GM23248 (cell line): ENCODE measurements around the gene B4GALT5. TPM values are rescaled to one million over a fixed set of nuclear protein-coding genes. Genes with fewer than 3 reads are reported as not detected.

Experiments
- DNase-seq: peaks from one replicate; pipeline ENCODE4 v3.0.0-alpha.2; 2015
- H2AFZ ChIP-seq: fragments of 200-600 bp; sonication (generic); 2 replicates; pipeline ENCODE4 v1.6.1; 2016; ENCODE audit warnings: antibody characterized with exemption
- H3F3A ChIP-seq: fragments of 200-600 bp; sonication (generic); 2 replicates; pipeline ENCODE4 v1.6.1; 2016; ENCODE audit warnings: mild to moderate bottlenecking, antibody characterized with exemption, mixed run types; ENCODE audit not compliant: insufficient read depth
- H3K27ac ChIP-seq: fragments of 200-600 bp; sonication (generic); 2 replicates; pipeline ENCODE4 v1.5.1; 2016; ENCODE audit warnings: mild to moderate bottlenecking
- H3K27me3 ChIP-seq: fragments of 200-600 bp; sonication (generic); replicated peaks from 2 replicates; pipeline ENCODE4 v1.6.1; 2016; ENCODE audit warnings: mild to moderate bottlenecking; ENCODE audit not compliant: insufficient read depth
- H3K36me3 ChIP-seq: fragments of 200-600 bp; sonication (generic); 2 replicates; pipeline ENCODE4 v1.6.1; 2016; ENCODE audit warnings: low read depth, mild to moderate bottlenecking
- H3K4me1 ChIP-seq: fragments of 200-600 bp; sonication (generic); 2 replicates; pipeline ENCODE4 v1.6.1; 2016; ENCODE audit warnings: mild to moderate bottlenecking; ENCODE audit not compliant: insufficient read depth
- H3K4me2 ChIP-seq: fragments of 200-600 bp; sonication (generic); one replicate; pipeline ENCODE4 v1.6.1; 2016; ENCODE audit warnings: mild to moderate bottlenecking; ENCODE audit not compliant: unreplicated experiment
- H3K4me3 ChIP-seq: fragments of 200-600 bp; sonication (generic); 2 replicates; pipeline ENCODE4 v1.5.1; 2016; ENCODE audit warnings: mild to moderate bottlenecking
- H3K79me2 ChIP-seq: fragments of 200-600 bp; sonication (generic); 2 replicates; pipeline ENCODE4 v1.6.1; 2016; ENCODE audit warnings: mild to moderate bottlenecking; ENCODE audit not compliant: insufficient read depth
- H3K9ac ChIP-seq: fragments of 200-600 bp; sonication (generic); 2 replicates; pipeline ENCODE4 v1.6.1; 2016; ENCODE audit warnings: mild to moderate bottlenecking
- H3K9me2 ChIP-seq: fragments of 200-600 bp; sonication (generic); 2 replicates; pipeline ENCODE4 v1.6.1; 2016; ENCODE audit warnings: mixed run types, mild to moderate bottlenecking, moderate library complexity; ENCODE audit not compliant: insufficient read depth
- H3K9me3 ChIP-seq: fragments of 200-600 bp; sonication (generic); one replicate; pipeline ENCODE4 v1.6.1; 2017; ENCODE audit warnings: low read depth
- H4K20me1 ChIP-seq: fragments of 200-600 bp; sonication (generic); 2 replicates; pipeline ENCODE4 v1.6.0; 2016; ENCODE audit not compliant: insufficient read depth
- EZH2 ChIP-seq: fragments of 200-600 bp; sonication (generic); IDR thresholded peaks from 2 replicates; pipeline ENCODE4 v1.6.1; 2018; ENCODE audit warnings: antibody characterized with exemption, mild to moderate bottlenecking; ENCODE audit not compliant: insufficient read depth, poor library complexity, severe bottlenecking
- EZH2phosphoT487 ChIP-seq: fragments of 200-600 bp; sonication (generic); IDR thresholded peaks from 2 replicates; pipeline ENCODE4 v1.6.1; 2018; ENCODE audit warnings: antibody characterized with exemption, moderate library complexity, mild to moderate bottlenecking, low read depth; ENCODE audit not compliant: insufficient read depth
- WGBS, 2 experiments: methylation state at CpG; one replicate each; pipeline ENCODE4 v1.1.6; 2015 to 2017; ENCODE audit warnings: low lambda C conversion rate in 2 of 2, low coverage in 1 of 2; ENCODE audit errors: missing lambda C conversion rate in 2 of 2; 5-methylcytosine and 5-hydroxymethylcytosine counted together
- in situ Hi-C: fragments of 300-500 bp; cut with MboI; formaldehyde crosslinking; loops from 2 replicates; pipeline ENCODE4 v1.15.0; 2020
- polyA plus RNA-seq: library from polyadenylated mRNA; unstranded; fragments of >200 nt; fragmentation: Nextera tagmentation; extraction: Ambion mirVana; gene quantifications from 2 replicates; pipeline ENCODE4 v1.2.1, GENCODE V29; 2016
- total RNA-seq: library from RNA; depleted of rRNA; stranded (reverse); fragments of >200 nt; shearing (Covaris generic); gene quantifications from 2 replicates; pipeline ENCODE4 v1.2.3, GENCODE V29; 2014

Gene B4GALT5
- total and polyA plus RNA-seq, 2 experiments from 2014 or later: 4.2 to 16.9 TPM

DNA sequence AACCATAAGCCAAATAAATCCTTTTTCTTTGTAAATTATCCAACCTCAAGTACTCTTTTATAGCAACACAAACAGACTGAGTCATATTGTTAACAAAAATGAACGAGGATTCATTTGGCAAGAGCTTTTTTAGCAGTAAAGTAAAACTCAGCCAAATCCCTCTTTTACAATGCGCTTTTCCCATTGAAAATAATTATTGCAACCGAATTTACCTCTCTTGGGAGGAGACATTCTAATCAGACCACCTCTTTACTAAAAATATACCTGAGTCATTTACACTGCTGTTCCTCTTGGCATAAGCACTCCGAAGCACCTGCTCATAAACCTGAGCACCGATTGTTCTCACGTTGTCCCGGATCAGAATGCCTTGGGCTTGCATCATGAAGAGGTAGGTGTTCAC lies 57.4 kb downstream of the B4GALT5 start:
- no peak overlapping the region for H3K9ac ChIP-seq
- H3K27ac ChIP-seq: no peak overlapping the region
- H3K79me2 ChIP-seq: peaks cover 67% of the 10 kb centered on the region
- H3K9me2 ChIP-seq: no peaks in the 10 kb centered on the region
- H4K20me1 ChIP-seq: no peaks in the 10 kb centered on the region; the same call in 1 of the 2 replicates
- H3K4me3 ChIP-seq: no peak overlapping the region
- DNase-seq: peak; percentile 46
- TF ChIP-seq EZH2 (no peak), EZH2phosphoT487 (no peak)
- no peaks in the 10 kb centered on the region for H3K9me3 ChIP-seq
- no peaks in the 10 kb centered on the region for H3K27me3 ChIP-seq
- peaks cover 33% of the 10 kb centered on the region for H3K4me1 ChIP-seq
- peaks cover 29% of the 10 kb centered on the region for H3F3A ChIP-seq
- WGBS, 2 experiments: 70 to 71% methylated on average over 7 of the region's 7 CpGs
- H3K4me2 ChIP-seq: peak overlapping the region; percentile 57
- H3K36me3 ChIP-seq: peaks cover 27% of the 10 kb centered on the region
- H2AFZ ChIP-seq: no peak overlapping the region
- in situ Hi-C loops: no loop called here

DNA sequence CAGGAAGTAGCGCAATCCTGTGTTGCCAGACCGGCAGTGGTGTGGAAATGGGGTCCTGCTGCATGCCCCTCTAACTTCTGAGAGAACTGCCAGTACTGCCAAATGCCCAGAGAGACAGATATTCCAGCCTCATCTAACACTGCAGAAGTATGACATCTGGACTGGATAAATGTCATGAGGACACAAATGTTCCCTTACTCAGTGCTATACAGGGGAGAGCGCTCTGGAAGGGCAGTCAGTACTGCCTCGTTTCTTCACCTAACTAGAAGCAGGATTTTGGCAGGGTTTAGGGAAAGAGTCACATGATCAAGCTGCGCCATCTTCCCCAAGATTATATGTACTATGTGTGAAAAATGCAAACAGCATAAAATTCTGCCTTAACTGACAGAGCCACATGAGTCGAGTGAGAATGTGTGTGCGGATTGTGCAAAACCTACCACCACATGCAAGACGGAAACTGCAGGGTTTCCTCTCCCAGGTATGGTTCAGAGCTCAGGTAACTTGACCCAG lies 59.7 kb downstream of the B4GALT5 start:
- H3K9me2 ChIP-seq: no peaks in the 10 kb centered on the region
- in situ Hi-C loops: no loop called here
- H3K27ac ChIP-seq: no peak overlapping the region
- no peak overlapping the region for H3K4me3 ChIP-seq
- H4K20me1 ChIP-seq: no peaks in the 10 kb centered on the region; the same call in 1 of the 2 replicates
- no peak for DNase-seq
- peaks cover 29% of the 10 kb centered on the region for H3F3A ChIP-seq
- TF ChIP-seq EZH2 (no peak), EZH2phosphoT487 (no peak)
- no peak overlapping the region for H3K4me2 ChIP-seq
- peaks cover 63% of the 10 kb centered on the region for H3K79me2 ChIP-seq
- H3K36me3 ChIP-seq: peaks cover 29% of the 10 kb centered on the region
- 89 to 90% methylated on average over 8 of the region's 8 CpGs for WGBS, 2 experiments
- no peak overlapping the region for H2AFZ ChIP-seq
- H3K9me3 ChIP-seq: no peaks in the 10 kb centered on the region
- no peak overlapping the region for H3K9ac ChIP-seq
- no peaks in the 10 kb centered on the region for H3K27me3 ChIP-seq
- H3K4me1 ChIP-seq: peaks cover 31% of the 10 kb centered on the region

DNA sequence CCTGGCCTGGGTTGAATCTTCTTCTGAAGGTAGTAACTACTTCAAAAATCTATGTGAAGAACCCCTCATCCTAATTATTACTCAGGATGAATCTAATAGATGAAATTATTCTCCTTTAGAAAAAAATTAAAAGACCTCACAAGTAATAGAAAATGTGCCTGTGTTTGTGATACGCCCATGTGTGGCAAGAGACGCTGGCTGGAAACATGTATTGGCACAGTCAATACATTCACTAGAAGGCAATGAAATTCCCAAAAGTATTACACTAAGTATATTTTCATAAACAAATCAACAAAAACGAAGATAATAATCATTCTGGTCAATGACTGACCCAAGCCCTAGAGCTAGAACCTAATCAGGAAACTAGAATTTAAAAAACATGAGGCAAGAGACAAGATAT lies 64.0 kb downstream of the B4GALT5 start:
- H3K27ac ChIP-seq: no peak overlapping the region
- TF ChIP-seq EZH2phosphoT487 (no peak), EZH2 (no peak)
- no peaks in the 10 kb centered on the region for H3K27me3 ChIP-seq
- no peak overlapping the region for H3K4me3 ChIP-seq
- H3K36me3 ChIP-seq: peaks cover 43% of the 10 kb centered on the region
- no peak overlapping the region for H2AFZ ChIP-seq
- H3K9ac ChIP-seq: no peak overlapping the region
- no peaks in the 10 kb centered on the region for H4K20me1 ChIP-seq
- H3F3A ChIP-seq: peaks cover 16% of the 10 kb centered on the region
- no peak for DNase-seq
- peaks cover 48% of the 10 kb centered on the region for H3K79me2 ChIP-seq
- H3K9me2 ChIP-seq: no peaks in the 10 kb centered on the region
- H3K4me2 ChIP-seq: no peak overlapping the region
- 55 to 57% methylated on average over 3 of the region's 3 CpGs for WGBS, 2 experiments
- peaks cover 21% of the 10 kb centered on the region for H3K4me1 ChIP-seq
- in situ Hi-C loops: no loop called here
- H3K9me3 ChIP-seq: no peaks in the 10 kb centered on the region

DNA sequence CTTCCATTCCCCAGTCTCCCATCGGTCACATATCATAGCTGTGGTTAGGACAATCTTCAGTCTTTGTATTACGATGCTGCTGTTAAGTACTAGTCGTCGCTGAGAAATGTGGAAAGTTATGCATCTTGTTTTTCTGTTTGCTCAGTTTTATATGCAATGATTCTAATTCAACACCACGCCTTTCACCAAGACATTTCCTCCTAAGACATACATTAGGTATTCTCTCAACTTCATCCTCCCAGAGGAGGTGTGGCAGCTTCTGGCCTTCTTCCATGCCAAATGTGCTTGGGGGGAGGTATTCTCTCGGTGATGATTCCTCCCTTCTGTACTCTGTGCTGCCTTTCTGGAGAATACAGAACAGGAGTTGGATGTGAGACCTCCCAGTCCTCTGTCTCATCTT lies 66.1 kb downstream of the B4GALT5 start:
- H3K9me2 ChIP-seq: no peaks in the 10 kb centered on the region
- H3K4me3 ChIP-seq: no peak overlapping the region
- peak; percentile 38 for DNase-seq
- no peaks in the 10 kb centered on the region for H3K9me3 ChIP-seq
- no peaks in the 10 kb centered on the region for H3K27me3 ChIP-seq
- in situ Hi-C loops: no loop called here
- H3F3A ChIP-seq: peaks cover 16% of the 10 kb centered on the region
- H3K9ac ChIP-seq: no peak overlapping the region
- TF ChIP-seq EZH2phosphoT487 (no peak), EZH2 (no peak)
- peaks cover 21% of the 10 kb centered on the region for H3K4me1 ChIP-seq
- H3K36me3 ChIP-seq: peaks cover 35% of the 10 kb centered on the region
- WGBS, 2 experiments: 83 to 91% methylated on average over 6 of the region's 6 CpGs
- H2AFZ ChIP-seq: no peak overlapping the region
- peaks cover 42% of the 10 kb centered on the region for H3K79me2 ChIP-seq
- H3K27ac ChIP-seq: no peak overlapping the region
- no peaks in the 10 kb centered on the region for H4K20me1 ChIP-seq
- H3K4me2 ChIP-seq: no peak overlapping the region

DNA sequence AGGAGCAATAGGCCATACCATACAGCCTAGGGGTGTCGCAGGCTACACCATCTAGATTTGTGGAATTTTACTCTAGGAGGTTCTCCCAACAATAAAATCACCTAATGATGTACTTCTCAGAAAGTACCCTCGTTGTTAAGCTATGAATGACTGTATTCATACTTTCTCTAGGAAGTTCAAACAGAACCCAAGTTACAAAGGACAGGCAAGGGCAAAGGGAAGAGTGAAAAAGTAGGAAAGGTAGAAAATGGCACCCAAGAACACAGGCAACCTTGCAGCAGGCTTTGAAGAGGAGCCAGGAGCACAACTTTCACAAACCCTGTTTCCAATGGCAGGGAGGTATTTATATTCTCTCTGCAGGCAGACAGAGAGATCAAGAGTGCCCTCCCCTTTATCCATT lies 67.2 kb downstream of the B4GALT5 start:
- peaks cover 41% of the 10 kb centered on the region for H3K36me3 ChIP-seq
- WGBS, 2 experiments: 97 to 98% methylated on average over 2 of the region's 2 CpGs
- no peak overlapping the region for H2AFZ ChIP-seq
- no peak for DNase-seq
- H3K9ac ChIP-seq: no peak overlapping the region
- in situ Hi-C loops: no loop called here
- no peaks in the 10 kb centered on the region for H4K20me1 ChIP-seq
- H3K9me2 ChIP-seq: no peaks in the 10 kb centered on the region
- H3K4me3 ChIP-seq: no peak overlapping the region
- peak overlapping the region; percentile 54; the same call in 1 of the 2 replicates for H3K27ac ChIP-seq
- peaks cover 16% of the 10 kb centered on the region for H3F3A ChIP-seq
- peaks cover 21% of the 10 kb centered on the region for H3K4me1 ChIP-seq
- no peak overlapping the region for H3K4me2 ChIP-seq
- peaks cover 35% of the 10 kb centered on the region for H3K79me2 ChIP-seq
- H3K27me3 ChIP-seq: no peaks in the 10 kb centered on the region
- H3K9me3 ChIP-seq: no peaks in the 10 kb centered on the region
- TF ChIP-seq EZH2: no peak
- no peak for TF ChIP-seq EZH2phosphoT487
